ENCODE results near the gene AQP9. TPM values are rescaled to one million over a fixed set of nuclear protein-coding genes. Genes with fewer than 3 reads are reported as not detected.

Gene AQP9
- total and polyA plus RNA-seq, 2 of the 8 experiments (the other 6 are each of a cell fraction or from before 2014, with no cell fraction given) = not detected

- no peaks in the 10 kb centered on the region for H3K4me1 ChIP-seq (replicated peaks in 1 of 4; ENCODE audit: control insufficient read depth in 3 of 4, insufficient read depth in 4 of 4, low read length in 3 of 4)
- no peak overlapping the region for H4K8ac ChIP-seq (ENCODE audit: extremely low read depth, insufficient read depth, low read length)
- no peaks in the 10 kb centered on the region for H3K36me3 ChIP-seq (ENCODE audit: control insufficient read depth in 2 of 4, insufficient read depth in 4 of 4, low read length in 3 of 4)
- no peak overlapping the region for H2BK20ac ChIP-seq (ENCODE audit: low read length)
- no peak overlapping the region for H4K5ac ChIP-seq (ENCODE audit: insufficient read length, low read depth, low read length)
- TF ChIP-seq RFX5 (IDR thresholded peaks at IDR 0.05; ENCODE audit: borderline replicate concordance, low read depth, low read length) = no peak
- peak; percentile 41; the same call in 1 of the 2 replicates for TF ChIP-seq MAFK (IDR thresholded peaks at IDR 0.05; ENCODE audit: low read depth, low read length)
- no peak for TF ChIP-seq SP2 (IDR thresholded peaks at IDR 0.05; ENCODE audit: low read length)
- no peak for TF ChIP-seq YY1 (IDR thresholded peaks at IDR 0.05; ENCODE audit: low read depth, low read length)
- H2BK5ac ChIP-seq (ENCODE audit: low read depth, low read length) = no peak overlapping the region
- H3K79me1 ChIP-seq (ENCODE audit: low read depth, low read length) = no peaks in the 10 kb centered on the region
- no peak overlapping the region for H3K4me2 ChIP-seq (ENCODE audit: insufficient read depth in 1 of 2, low read depth in 2 of 2, low read length in 2 of 2)
- H3K79me2 ChIP-seq (ENCODE audit: control insufficient read depth in 1 of 2, insufficient read depth in 2 of 2, low read length in 2 of 2) = no peaks in the 10 kb centered on the region
- H3K4ac ChIP-seq (replicated peaks; ENCODE audit: insufficient read length, low read depth, low read length) = no peak overlapping the region
- no peak overlapping the region for H3K27ac ChIP-seq (ENCODE audit: low read depth, low read length)
- no peak overlapping the region for H3K18ac ChIP-seq (ENCODE audit: extremely low read depth, low read length)
- H3K4me3 ChIP-seq (ENCODE audit: extremely low read depth in 1 of 4, insufficient read depth in 2 of 4, low read depth in 3 of 4, low read length in 4 of 4) = no peak overlapping the region
- no peaks in the 10 kb centered on the region for H3K9me3 ChIP-seq (ENCODE audit: insufficient read depth in 2 of 2, low read depth in 1 of 2, low read length in 1 of 2)
- ChIA-PET POLR2A (ENCODE audit: partially characterized antibody) (no interaction called here), CTCF (ENCODE audit: partially characterized antibody) (interaction anchor here (1.5 to 2.4 kb wide), 2 partner anchors 9 to 14 kb away, joined by 3 to 7 read pairs; no protein-coding TSS in a partner anchor)
- no peak overlapping the region for H2BK15ac ChIP-seq (ENCODE audit: low read length)
- H4K91ac ChIP-seq (replicated peaks; ENCODE audit: insufficient read length, low read length) = no peak overlapping the region
- no peak overlapping the region for H2AK5ac ChIP-seq (ENCODE audit: low read depth, low read length)
- no peak overlapping the region for H2AFZ ChIP-seq (ENCODE audit: low read length)
- H3K14ac ChIP-seq (ENCODE audit: insufficient read length) = no peak overlapping the region
- 90% methylated on average over 5 of the region's 5 CpGs; no CpG with 5 or more reads in 1 of the 2 experiments for WGBS, 2 experiments (ENCODE audit: extremely low coverage in 1 of 2, insufficient coverage in 1 of 2, insufficient read length in 1 of 2, insufficient replicate concordance in 2 of 2, low coverage in 1 of 2, low lambda C conversion rate in 2 of 2, missing lambda C conversion rate in 1 of 2)
- no peak overlapping the region for H3K23ac ChIP-seq (ENCODE audit: insufficient read length)
- H3K9ac ChIP-seq (replicated peaks in 1 of 4; ENCODE audit: extremely low read depth in 1 of 4, low read depth in 3 of 4, low read length in 3 of 4) = no peak overlapping the region
- no peak overlapping the region for H2BK12ac ChIP-seq (ENCODE audit: low read depth, low read length)
- H3K56ac ChIP-seq (replicated peaks; ENCODE audit: insufficient read length, low read depth, low read length) = no peak overlapping the region
- H4K20me1 ChIP-seq (replicated peaks in 1 of 2; ENCODE audit: control insufficient read depth in 1 of 2, insufficient read depth in 2 of 2, low read length in 2 of 2) = no peaks in the 10 kb centered on the region
- peaks cover 2% of the 10 kb centered on the region; the same call in 1 of the 2 replicates for H3K23me2 ChIP-seq (ENCODE audit: low read depth, low read length)
- no peak for DNase-seq (ENCODE audit: low read depth in 1 of 2, low spot score in 2 of 2)
- no peak overlapping the region for H2BK120ac ChIP-seq (replicated peaks; ENCODE audit: low read depth, low read length)
- no peak for FAIRE-seq
- no peaks in the 10 kb centered on the region for H3K27me3 ChIP-seq (replicated peaks in 1 of 4; ENCODE audit: control insufficient read depth in 3 of 4, extremely low read depth in 1 of 4, insufficient read depth in 3 of 4, low read length in 3 of 4)
These were observed 75.6 kb downstream of the AQP9 start for GRCh38 chr15:58213587-58214338.
